ENCODE measurements around the gene PPAN. TPM values are rescaled to one million over a fixed set of nuclear protein-coding genes. Genes with fewer than 3 reads are reported as not detected.

Gene PPAN
- total and polyA plus RNA-seq, 3 donors from 2014 or later, result 39.3 to 68.1 (median 66.2) TPM

DNA sequence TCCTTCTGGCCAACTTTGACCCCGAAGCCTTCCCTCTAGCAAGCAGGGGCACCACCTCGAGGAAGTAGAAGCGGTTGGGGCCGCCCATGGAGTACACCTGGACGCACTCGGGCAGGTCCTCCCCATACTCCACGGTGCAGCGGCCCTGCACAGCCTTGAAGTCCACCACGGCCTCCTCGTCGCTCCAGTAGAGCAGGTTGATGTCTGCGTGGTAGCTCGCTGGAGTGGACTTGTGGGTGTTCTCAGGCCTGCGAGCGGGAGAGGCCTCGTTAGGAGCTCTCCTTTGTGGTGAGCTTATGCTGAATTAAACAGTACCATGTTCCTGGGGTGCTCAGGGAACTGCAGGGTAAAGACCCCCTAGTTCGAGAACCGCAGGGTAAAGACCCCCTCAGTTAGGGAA is 35.8 kb downstream of the PPAN start:
- DNase-seq, result no peak
- intact Hi-C loops (cut with DNase I; ENCODE audit: low total_unique reads), result no loop called here
- Histone ChIP-seq H3K4me3 (no peak overlapping the region), H3K9me3 (no peaks in the 10 kb centered on the region), H3K4me1 (no peaks in the 10 kb centered on the region), H3K27ac (no peak overlapping the region), H3K27me3 (no peaks in the 10 kb centered on the region), H3K36me3 (ENCODE audit: low read depth, missing control alignments) (no peaks in the 10 kb centered on the region)
- 85 to 92% methylated on average over 4 to 18 of the region's 18 CpGs for WGBS, 2 donors
- TF ChIP-seq, protein P1, sequence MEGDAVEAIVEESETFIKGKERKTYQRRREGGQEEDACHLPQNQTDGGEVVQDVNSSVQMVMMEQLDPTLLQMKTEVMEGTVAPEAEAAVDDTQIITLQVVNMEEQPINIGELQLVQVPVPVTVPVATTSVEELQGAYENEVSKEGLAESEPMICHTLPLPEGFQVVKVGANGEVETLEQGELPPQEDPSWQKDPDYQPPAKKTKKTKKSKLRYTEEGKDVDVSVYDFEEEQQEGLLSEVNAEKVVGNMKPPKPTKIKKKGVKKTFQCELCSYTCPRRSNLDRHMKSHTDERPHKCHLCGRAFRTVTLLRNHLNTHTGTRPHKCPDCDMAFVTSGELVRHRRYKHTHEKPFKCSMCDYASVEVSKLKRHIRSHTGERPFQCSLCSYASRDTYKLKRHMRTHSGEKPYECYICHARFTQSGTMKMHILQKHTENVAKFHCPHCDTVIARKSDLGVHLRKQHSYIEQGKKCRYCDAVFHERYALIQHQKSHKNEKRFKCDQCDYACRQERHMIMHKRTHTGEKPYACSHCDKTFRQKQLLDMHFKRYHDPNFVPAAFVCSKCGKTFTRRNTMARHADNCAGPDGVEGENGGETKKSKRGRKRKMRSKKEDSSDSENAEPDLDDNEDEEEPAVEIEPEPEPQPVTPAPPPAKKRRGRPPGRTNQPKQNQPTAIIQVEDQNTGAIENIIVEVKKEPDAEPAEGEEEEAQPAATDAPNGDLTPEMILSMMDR (IDR thresholded peaks at IDR 0.05), result no peak
- no peak for TF ChIP-seq POLR2A (IDR thresholded peaks at IDR 0.05)

- no peaks in the 10 kb centered on the region for H3K9me3 ChIP-seq
- no peak overlapping the region for H3K4me3 ChIP-seq
- no peaks in the 10 kb centered on the region for H3K36me3 ChIP-seq (ENCODE audit: low read depth, missing control alignments)
- intact Hi-C loops (cut with DNase I; ENCODE audit: low total_unique reads), result no loop called here
- DNase-seq, result no peak
- TF ChIP-seq POLR2A (IDR thresholded peaks at IDR 0.05), result no peak
- TF ChIP-seq, protein P1 (IDR thresholded peaks at IDR 0.05), result no peak
- no peak overlapping the region for H3K27ac ChIP-seq
- H3K4me1 ChIP-seq, result no peaks in the 10 kb centered on the region
- 89 to 94% methylated on average over 15 of the region's 15 CpGs for whole genome bisulfite sequencing, 2 donors
- no peaks in the 10 kb centered on the region for H3K27me3 ChIP-seq
Measured at GRCh38 chr19:10142701-10143375, 36.7 kb downstream of the PPAN start.

- H3K27me3 ChIP-seq, result no peaks in the 10 kb centered on the region
- no peak overlapping the region for H3K4me3 ChIP-seq
- WGBS, 2 donors, result 89 to 93% methylated on average over 10 to 11 of the region's 11 CpGs
- no peaks in the 10 kb centered on the region for H3K36me3 ChIP-seq (ENCODE audit: low read depth, missing control alignments)
- H3K4me1 ChIP-seq, result no peaks in the 10 kb centered on the region
- no peaks in the 10 kb centered on the region for H3K9me3 ChIP-seq
- TF ChIP-seq, protein P1 (IDR thresholded peaks at IDR 0.05), result no peak
- no peak for TF ChIP-seq POLR2A (IDR thresholded peaks at IDR 0.05)
- intact Hi-C loops (cut with DNase I; ENCODE audit: low total_unique reads), result no loop called here
- no peak for DNase-seq
- H3K27ac ChIP-seq, result no peak overlapping the region
Measured at GRCh38 chr19:10143681-10144080, 37.5 kb downstream of the PPAN start.

GRCh38 chr19:10144361-10144760 is 38.2 kb downstream of the PPAN start:
- DNase-seq, result no peak
- H3K4me3 ChIP-seq, result no peak overlapping the region
- no peaks in the 10 kb centered on the region for H3K9me3 ChIP-seq
- TF ChIP-seq, protein P1 (IDR thresholded peaks at IDR 0.05), result no peak
- no peak for TF ChIP-seq POLR2A (IDR thresholded peaks at IDR 0.05)
- intact Hi-C loops (cut with DNase I; ENCODE audit: low total_unique reads), result no loop called here
- H3K27me3 ChIP-seq, result no peaks in the 10 kb centered on the region
- H3K36me3 ChIP-seq (ENCODE audit: low read depth, missing control alignments), result no peaks in the 10 kb centered on the region
- WGBS, 2 donors, result 94 to 95% methylated on average over 7 to 10 of the region's 10 CpGs
- H3K4me1 ChIP-seq, result no peaks in the 10 kb centered on the region
- no peak overlapping the region for H3K27ac ChIP-seq

DNA sequence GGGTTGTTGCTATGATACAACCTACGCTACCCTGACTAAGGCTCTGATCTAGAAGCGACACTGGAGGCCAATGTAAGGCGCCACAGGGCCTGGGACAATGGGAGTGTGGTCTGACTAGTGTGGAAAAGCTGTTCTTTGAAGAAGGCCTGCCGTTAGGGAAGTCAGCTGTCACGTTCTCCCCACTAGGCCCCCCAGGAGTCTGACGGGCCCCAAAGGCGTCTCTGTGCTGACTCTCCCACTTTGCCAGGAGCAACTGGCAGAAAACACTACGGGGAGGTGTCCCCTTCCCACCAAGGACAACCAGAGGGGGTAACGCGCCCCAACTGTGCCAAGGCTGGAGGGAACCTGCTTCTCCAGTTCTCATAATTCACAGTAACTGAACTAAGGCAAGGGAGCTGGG is 38.9 kb downstream of the PPAN start:
- no peak for TF ChIP-seq POLR2A (IDR thresholded peaks at IDR 0.05)
- TF ChIP-seq, protein P1 (IDR thresholded peaks at IDR 0.05), result no peak
- DNase-seq, result no peak
- WGBS, 2 donors, result 94 to 99% methylated on average over 7 to 10 of the region's 10 CpGs
- Histone ChIP-seq H3K9me3 (no peaks in the 10 kb centered on the region), H3K27me3 (no peaks in the 10 kb centered on the region), H3K27ac (no peak overlapping the region), H3K4me1 (no peaks in the 10 kb centered on the region), H3K36me3 (ENCODE audit: low read depth, missing control alignments) (no peaks in the 10 kb centered on the region), H3K4me3 (no peak overlapping the region)
- intact Hi-C loops (cut with DNase I; ENCODE audit: low total_unique reads), result no loop called here

Data from testis (tissue), 3 donors.